Erythroblast (primary cell): ENCODE measurements around the gene ADAM15.
A peak's percentile ranks its signal among the peaks of the same experiment; 100 is the strongest.

ENCODE experiments used
- DNase-seq, 2 experiments: peaks; one replicate each; lab custom pipeline; 2025; lab: John Stamatoyannopoulos, UW
- GATA1 ChIP-seq: IDR thresholded peaks from 2 replicates; pipeline ENCODE4 v1.6.1; 2011; ENCODE audit warnings: low read depth, mild to moderate bottlenecking, control low read depth, low read length, moderate library complexity
- POLR2A ChIP-seq: IDR thresholded peaks from 2 replicates; pipeline ENCODE4 v1.6.1; 2011; ENCODE audit warnings: mild to moderate bottlenecking, low read length

The ADAM15 gene

DNA sequence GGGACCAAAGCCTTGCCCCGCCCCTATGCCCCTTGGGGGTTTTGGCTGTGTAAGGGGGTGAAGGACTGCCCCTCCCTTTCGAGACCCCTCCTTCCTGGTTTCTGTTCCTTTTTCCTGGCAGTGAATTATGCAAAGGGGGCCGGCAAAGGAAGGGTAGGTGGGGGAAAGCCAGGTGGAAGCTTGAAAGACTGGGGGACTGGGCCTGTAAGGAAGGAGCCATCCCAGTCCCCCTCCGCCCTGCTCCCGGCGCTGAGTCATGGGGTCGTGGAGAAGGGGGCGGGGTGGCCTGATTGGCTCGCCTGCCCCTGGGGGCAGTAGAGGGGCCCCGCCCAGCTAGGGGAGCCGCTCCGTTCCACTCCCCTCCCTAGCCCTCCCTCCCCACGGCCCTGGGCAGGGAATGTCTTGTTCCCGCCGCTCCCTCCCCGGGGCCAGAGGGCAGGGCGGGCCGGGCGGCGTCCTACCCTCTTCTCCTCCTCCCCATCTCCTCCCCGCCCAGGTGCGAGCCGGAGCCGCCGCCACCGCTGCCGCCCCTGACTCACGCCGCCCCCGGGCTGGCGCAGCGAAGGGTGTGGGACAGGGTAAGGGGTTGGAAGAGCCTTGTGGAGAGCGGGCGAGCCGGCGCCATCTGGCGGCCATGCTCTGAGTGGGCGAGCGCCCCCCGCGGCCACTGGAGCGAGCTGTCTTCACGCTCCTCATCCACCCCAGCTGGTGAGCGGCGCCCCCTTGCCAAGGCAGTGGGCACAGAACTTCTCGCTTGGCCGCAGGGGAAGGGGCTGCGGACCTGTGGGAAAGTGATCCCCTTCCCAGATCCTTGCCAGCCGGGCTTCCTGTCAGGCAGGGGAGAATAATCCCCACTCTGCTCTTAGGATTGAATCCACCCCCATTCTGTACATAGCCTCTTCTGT is 33.8 kb upstream of the ADAM15 start:
- no peak for TF ChIP-seq GATA1
- peak; percentile 33 for TF ChIP-seq POLR2A
- peak; percentile 89 to 95 for DNase-seq

- DNase-seq = no peak
- no peak for TF ChIP-seq GATA1
- TF ChIP-seq POLR2A = no peak
Measured at GRCh38 chr1:155017946-155018316, 33.2 kb upstream of the ADAM15 start.

DNA sequence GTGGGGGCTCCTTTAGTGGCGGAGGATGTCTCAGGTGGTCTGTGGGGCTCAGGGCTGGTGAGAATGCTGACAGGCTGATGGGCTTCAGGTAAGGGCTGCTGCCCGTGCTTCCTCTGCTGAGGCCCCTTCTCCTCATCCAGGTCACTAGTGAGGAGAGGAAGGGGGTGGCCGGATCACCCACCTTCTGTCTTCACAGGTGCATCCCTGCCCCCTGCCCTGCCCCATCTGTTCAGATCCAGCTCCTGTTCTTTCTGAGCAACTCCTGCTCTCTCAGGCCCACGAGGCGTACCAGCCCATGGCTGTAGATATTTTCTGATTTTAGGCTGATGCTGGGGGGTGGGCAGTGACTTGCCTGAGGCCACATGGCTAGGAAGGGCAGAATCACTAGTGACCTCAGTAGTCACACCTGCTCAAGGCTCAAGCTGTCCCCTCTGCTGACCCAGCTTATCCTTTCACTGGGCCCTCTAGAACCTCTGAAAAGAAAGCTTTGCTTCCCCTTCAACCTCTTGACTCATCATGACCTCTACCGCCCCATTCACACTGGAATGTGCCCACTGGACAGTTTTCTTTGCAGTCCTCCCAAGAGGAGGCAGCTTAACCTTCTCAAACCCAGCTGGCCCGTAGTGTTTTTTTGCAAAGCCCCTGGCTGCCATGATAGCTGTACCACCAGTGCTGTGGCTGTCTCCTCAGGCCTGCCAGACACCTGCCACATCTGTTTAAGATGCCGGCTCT is 32.3 kb upstream of the ADAM15 start:
- no peak for DNase-seq
- TF ChIP-seq POLR2A (no peak), GATA1 (no peak)

DNA sequence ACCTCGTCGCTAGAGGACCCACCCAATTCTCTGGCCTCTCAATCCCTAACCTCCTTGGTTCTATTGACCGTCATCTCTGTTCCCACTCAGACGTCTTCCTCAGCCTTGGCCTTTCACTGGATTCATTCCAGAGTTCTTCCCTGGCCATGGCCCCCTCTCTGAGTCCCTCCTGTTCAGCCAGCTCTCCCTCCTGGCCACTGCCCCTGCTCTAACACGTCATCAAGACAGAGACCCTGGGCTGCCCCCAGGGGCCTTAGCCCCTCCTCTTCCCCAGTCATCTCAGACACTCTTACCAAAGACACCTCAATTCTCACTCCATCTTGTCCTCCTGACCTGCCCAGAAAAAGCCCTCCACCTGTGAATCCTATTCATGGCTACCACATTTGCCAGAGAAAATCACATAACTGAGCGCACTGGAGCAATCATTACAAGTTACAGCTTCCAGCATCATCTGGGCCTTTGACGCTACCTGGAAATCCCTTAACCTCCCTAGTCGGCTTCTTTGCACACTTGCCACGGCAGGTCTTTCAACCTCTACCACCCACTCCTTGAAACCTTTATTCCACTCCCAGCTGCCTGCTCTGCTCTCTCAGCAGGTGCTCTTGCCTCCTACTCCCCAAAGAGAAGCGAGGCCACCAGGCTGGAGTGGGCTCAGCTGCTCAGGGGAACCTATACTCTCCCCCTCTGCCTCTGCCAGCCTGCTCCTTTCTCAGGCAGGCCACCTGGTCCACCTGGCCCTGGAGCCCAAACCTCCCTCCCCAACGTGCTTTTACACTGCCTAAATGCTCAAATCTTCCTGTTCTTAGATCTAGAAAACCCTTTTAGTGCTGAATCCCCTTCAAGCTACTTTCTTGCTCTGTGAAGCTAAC is 31.5 kb upstream of the ADAM15 start:
- no peak for DNase-seq
- no peak for TF ChIP-seq POLR2A
- TF ChIP-seq GATA1 = no peak

DNA sequence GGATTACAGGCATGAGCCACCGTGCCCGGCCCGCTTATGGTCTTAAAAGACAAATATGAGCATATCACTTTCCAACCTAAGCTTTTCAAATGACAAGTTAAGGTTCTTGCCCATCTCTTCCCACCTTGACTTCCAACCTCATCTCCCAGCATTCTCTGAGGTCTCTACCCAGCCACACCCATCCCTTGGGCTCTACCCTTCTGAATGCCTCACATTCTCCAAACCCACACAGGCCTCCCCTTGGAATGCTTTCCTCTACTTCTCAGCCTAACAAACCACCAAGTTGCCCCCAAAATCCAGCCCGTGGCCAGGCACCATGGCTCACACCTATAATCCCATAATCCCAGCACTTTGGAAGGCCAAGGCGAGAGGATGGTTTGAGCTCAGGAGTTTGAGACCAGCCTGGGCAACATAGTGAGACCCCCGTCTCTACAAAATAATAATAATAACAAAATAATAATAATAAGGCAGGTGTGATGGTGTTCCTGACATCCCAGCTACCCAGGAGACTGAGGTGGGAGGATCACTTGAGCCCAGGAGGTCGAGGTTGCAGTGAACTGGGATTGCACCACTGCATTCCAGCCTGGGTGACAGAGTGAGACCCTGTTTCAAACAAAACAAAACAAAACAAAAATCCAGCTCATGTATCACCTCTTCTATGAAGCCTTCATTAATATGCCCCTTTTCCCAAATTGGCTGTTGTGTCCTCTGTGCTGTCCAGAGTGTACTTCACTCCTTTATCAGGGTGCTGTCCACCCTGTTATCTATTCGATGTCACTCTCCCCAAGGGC is 28.8 kb upstream of the ADAM15 start:
- DNase-seq = no peak
- no peak for TF ChIP-seq GATA1
- no peak for TF ChIP-seq POLR2A

- DNase-seq = peak; percentile 61 to 68
- TF ChIP-seq POLR2A = no peak
- TF ChIP-seq GATA1 = no peak
Measured at GRCh38 chr1:155022927-155023236, 28.2 kb upstream of the ADAM15 start.

DNA sequence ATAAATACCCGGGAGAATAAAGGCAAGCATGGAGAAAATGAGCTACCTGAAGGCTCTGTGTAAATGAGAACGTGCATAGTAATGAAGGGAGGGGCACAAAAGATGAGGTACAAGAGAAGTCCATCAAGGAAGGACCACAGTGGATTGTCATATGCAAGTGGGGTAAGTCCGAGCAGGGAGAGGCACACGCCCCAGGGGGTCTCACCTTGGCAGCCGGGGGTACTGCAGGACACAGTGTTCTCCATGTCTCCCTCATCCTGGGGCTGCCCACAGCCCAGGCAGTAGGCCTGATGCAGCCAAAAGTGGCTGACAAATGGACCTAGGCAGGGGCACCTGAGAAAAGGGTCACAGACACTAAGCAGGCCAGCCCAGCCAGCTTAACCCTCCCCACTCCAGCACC is 27.5 kb upstream of the ADAM15 start:
- no peak for DNase-seq
- TF ChIP-seq GATA1 (no peak), POLR2A (no peak)

- TF ChIP-seq POLR2A (no peak), GATA1 (no peak)
- DNase-seq = no peak
Measured at GRCh38 chr1:155024315-155024714, 26.8 kb upstream of the ADAM15 start.

GRCh38 chr1:155026154-155026553 is 25.0 kb upstream of the ADAM15 start:
- no peak for DNase-seq

GRCh38 chr1:155026588-155026987 is 24.5 kb upstream of the ADAM15 start:
- no peak for DNase-seq
- TF ChIP-seq POLR2A (no peak), GATA1 (no peak)

More at GRCh38 chr1:155026154-155026553, 25.0 kb upstream of the ADAM15 start:
- TF ChIP-seq GATA1 (no peak), POLR2A (no peak)

- no peak for DNase-seq
- TF ChIP-seq POLR2A = no peak
- TF ChIP-seq GATA1 = no peak
Measured at GRCh38 chr1:155029513-155030242, 21.4 kb upstream of the ADAM15 start.

DNA sequence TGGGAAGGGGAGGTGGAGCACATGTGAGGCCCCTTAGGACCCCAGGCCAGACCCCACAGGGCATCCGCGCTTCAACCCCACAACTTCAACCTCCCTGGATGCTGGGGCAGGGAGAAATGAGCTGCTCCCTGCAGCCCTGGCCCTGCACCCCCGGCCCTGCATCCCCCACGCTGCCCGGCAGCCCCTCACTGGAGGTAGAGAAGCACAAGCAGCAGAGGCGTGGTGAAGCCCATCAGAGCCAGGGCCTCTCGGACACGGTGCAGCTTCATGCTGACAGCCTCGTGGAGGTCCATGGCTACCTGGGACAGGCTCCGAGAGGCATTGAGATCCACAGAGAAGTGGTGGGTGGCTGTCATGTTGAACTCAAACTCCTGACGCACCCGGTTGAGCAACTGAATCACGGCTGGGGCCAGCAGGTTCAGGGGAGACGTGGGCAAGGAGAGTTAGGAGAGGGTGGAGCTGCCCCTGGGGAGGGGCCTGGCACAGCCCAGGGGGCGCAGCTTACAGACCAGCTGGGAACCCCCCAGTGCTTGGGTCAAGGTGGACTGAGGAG is 20.8 kb upstream of the ADAM15 start:
- TF ChIP-seq GATA1 = no peak
- no peak for TF ChIP-seq POLR2A
- no peak for DNase-seq
